ENCODE results near the gene KRTAP10-10. TPM values are rescaled to one million over a fixed set of nuclear protein-coding genes. Genes with fewer than 3 reads are reported as not detected.

The KRTAP10-10 gene
- total and polyA plus RNA-seq, 4 donors = not detected

- no peaks in the 10 kb centered on the region for H3K4me1 ChIP-seq (ENCODE audit: control insufficient read depth in 4 of 4, insufficient read depth in 4 of 4, low read length in 3 of 4)
- WGBS = 75% methylated on average over 8 of the region's 8 CpGs
- H3K9me3 ChIP-seq (ENCODE audit: control insufficient read depth in 4 of 4, low read length in 3 of 4) = peaks cover 0 to 5% (median under 1%) of the 10 kb centered on the region in 4 donors
- H3K27ac ChIP-seq (ENCODE audit: low read depth in 1 of 2, low read length in 2 of 2) = no peak overlapping the region
- no peak overlapping the region for H3K4me3 ChIP-seq (ENCODE audit: low read depth in 1 of 3, low read length in 3 of 3)
- no peak overlapping the region for H3K9ac ChIP-seq (ENCODE audit: low read depth in 1 of 2, low read length in 2 of 2)
- no peaks in the 10 kb centered on the region for H3K27me3 ChIP-seq (ENCODE audit: control insufficient read depth in 4 of 4, insufficient read depth in 4 of 4, low read length in 3 of 4)
- no peaks in the 10 kb centered on the region for H3K36me3 ChIP-seq (ENCODE audit: control insufficient read depth in 4 of 4, insufficient read depth in 3 of 4, low read depth in 1 of 4, low read length in 3 of 4)
- no peak for TF ChIP-seq MAX (IDR thresholded peaks at IDR 0.05)
- TF ChIP-seq, protein P1, sequence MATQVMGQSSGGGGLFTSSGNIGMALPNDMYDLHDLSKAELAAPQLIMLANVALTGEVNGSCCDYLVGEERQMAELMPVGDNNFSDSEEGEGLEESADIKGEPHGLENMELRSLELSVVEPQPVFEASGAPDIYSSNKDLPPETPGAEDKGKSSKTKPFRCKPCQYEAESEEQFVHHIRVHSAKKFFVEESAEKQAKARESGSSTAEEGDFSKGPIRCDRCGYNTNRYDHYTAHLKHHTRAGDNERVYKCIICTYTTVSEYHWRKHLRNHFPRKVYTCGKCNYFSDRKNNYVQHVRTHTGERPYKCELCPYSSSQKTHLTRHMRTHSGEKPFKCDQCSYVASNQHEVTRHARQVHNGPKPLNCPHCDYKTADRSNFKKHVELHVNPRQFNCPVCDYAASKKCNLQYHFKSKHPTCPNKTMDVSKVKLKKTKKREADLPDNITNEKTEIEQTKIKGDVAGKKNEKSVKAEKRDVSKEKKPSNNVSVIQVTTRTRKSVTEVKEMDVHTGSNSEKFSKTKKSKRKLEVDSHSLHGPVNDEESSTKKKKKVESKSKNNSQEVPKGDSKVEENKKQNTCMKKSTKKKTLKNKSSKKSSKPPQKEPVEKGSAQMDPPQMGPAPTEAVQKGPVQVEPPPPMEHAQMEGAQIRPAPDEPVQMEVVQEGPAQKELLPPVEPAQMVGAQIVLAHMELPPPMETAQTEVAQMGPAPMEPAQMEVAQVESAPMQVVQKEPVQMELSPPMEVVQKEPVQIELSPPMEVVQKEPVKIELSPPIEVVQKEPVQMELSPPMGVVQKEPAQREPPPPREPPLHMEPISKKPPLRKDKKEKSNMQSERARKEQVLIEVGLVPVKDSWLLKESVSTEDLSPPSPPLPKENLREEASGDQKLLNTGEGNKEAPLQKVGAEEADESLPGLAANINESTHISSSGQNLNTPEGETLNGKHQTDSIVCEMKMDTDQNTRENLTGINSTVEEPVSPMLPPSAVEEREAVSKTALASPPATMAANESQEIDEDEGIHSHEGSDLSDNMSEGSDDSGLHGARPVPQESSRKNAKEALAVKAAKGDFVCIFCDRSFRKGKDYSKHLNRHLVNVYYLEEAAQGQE (IDR thresholded peaks at IDR 0.05) = no peak
- no peak for TF ChIP-seq FOXA2 (IDR thresholded peaks at IDR 0.05)
- no peak for DNase-seq (ENCODE audit: low spot score)
Measured at GRCh38 chr21:44615466-44615865, 21.7 kb upstream of the KRTAP10-10 start.

DNA sequence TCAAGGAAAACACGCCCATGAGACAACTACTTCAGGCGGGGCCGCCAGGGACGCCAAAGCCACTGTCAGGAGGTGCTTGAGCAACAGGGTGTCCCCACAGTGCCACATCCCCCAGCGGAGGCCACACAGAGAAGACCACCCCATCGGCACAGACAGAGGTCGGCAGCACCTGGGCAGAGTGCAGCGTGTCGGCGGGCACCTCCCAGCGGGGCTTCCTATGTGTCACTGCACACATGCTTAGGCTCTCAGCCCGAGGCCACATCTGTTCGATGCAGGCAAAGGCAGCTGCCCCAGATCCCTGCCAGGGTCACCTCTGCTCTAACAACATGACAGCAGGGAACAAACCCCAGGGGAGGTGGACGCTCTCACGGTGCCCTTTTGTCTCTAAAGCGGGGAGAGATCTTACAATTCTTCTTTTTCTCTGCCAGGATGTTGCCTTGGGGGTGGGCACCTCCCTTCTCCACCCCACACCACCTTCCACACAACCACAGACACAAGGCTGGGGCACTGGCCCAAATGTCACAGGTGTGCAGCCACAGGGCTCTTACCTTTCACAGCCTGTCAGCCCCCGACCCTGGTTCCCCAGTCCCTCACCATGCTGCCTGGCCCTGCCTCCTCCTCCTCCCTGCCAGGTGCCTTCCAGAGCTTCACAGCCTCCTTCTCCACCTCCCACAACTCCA lies 21.1 kb upstream of the KRTAP10-10 start:
- H3K27me3 ChIP-seq (ENCODE audit: control insufficient read depth in 4 of 4, insufficient read depth in 4 of 4, low read length in 3 of 4) = no peaks in the 10 kb centered on the region
- WGBS = 81% methylated on average over 17 of the region's 17 CpGs
- DNase-seq (ENCODE audit: low spot score) = peak; percentile 25

More for the DNA sequence above, 21.1 kb upstream of the KRTAP10-10 start:
- Histone ChIP-seq H3K9me3 (ENCODE audit: control insufficient read depth in 4 of 4, low read length in 3 of 4) (peaks cover 0 to 3% (median under 1%) of the 10 kb centered on the region in 4 donors), H3K4me3 (ENCODE audit: low read depth in 1 of 3, low read length in 3 of 3) (no peak overlapping the region), H3K4me1 (ENCODE audit: control insufficient read depth in 4 of 4, insufficient read depth in 4 of 4, low read length in 3 of 4) (no peaks in the 10 kb centered on the region), H3K9ac (ENCODE audit: low read depth in 1 of 2, low read length in 2 of 2) (no peak overlapping the region), H3K27ac (ENCODE audit: low read depth in 1 of 2, low read length in 2 of 2) (no peak overlapping the region), H3K36me3 (ENCODE audit: control insufficient read depth in 4 of 4, insufficient read depth in 3 of 4, low read depth in 1 of 4, low read length in 3 of 4) (no peaks in the 10 kb centered on the region)
- no peak for TF ChIP-seq FOXA2 (IDR thresholded peaks at IDR 0.05)
- no peak for TF ChIP-seq RXRA (IDR thresholded peaks at IDR 0.05)
- TF ChIP-seq JUND (IDR thresholded peaks at IDR 0.05) = no peak
- TF ChIP-seq, protein P1 (IDR thresholded peaks at IDR 0.05) = no peak
- TF ChIP-seq, protein P2, sequence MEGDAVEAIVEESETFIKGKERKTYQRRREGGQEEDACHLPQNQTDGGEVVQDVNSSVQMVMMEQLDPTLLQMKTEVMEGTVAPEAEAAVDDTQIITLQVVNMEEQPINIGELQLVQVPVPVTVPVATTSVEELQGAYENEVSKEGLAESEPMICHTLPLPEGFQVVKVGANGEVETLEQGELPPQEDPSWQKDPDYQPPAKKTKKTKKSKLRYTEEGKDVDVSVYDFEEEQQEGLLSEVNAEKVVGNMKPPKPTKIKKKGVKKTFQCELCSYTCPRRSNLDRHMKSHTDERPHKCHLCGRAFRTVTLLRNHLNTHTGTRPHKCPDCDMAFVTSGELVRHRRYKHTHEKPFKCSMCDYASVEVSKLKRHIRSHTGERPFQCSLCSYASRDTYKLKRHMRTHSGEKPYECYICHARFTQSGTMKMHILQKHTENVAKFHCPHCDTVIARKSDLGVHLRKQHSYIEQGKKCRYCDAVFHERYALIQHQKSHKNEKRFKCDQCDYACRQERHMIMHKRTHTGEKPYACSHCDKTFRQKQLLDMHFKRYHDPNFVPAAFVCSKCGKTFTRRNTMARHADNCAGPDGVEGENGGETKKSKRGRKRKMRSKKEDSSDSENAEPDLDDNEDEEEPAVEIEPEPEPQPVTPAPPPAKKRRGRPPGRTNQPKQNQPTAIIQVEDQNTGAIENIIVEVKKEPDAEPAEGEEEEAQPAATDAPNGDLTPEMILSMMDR (IDR thresholded peaks at IDR 0.05; ENCODE audit: low read depth, low read length, missing input control) = no peak
- no peak for TF ChIP-seq GABPA (IDR thresholded peaks at IDR 0.05 in 1 of 2, conservative IDR thresholded peaks at IDR 0.05 in 1 of 2)
- TF ChIP-seq FOXA1 (IDR thresholded peaks at IDR 0.05) = no peak
- no peak for TF ChIP-seq MAX (IDR thresholded peaks at IDR 0.05)
- TF ChIP-seq RAD21 (IDR thresholded peaks at IDR 0.05) = no peak
- no peak for TF ChIP-seq HNF4A (conservative IDR thresholded peaks at IDR 0.05)

All from liver (tissue), 9 donors.